Inferior parietal cortex (tissue), 1 donor: ENCODE results near the gene SASH1.
A peak's percentile ranks its signal among the peaks of the same experiment; 100 is the strongest.

Source experiments
- DNase-seq: peaks from one replicate; pipeline ENCODE4 v3.0.0-alpha.2; 2016; ENCODE audit errors: extremely low spot score

Gene SASH1

GRCh38 chr6:148432462-148433195 lies 90.0 kb downstream of the SASH1 start:
- DNase-seq: no peak

GRCh38 chr6:148435386-148435785 lies 92.7 kb downstream of the SASH1 start:
- DNase-seq: no peak

- no peak for DNase-seq
Observed at GRCh38 chr6:148436466-148436865, 93.8 kb downstream of the SASH1 start.

- DNase-seq: no peak
Observed at GRCh38 chr6:148438632-148439031, 96.0 kb downstream of the SASH1 start.

- no peak for DNase-seq
Observed at GRCh38 chr6:148440016-148440415, 97.4 kb downstream of the SASH1 start.

GRCh38 chr6:148440877-148441453 lies 98.3 kb downstream of the SASH1 start:
- DNase-seq: peak; percentile 69

GRCh38 chr6:148441454-148441911 lies 98.8 kb downstream of the SASH1 start:
- DNase-seq: no peak

GRCh38 chr6:148443798-148444560 lies 101.3 kb downstream of the SASH1 start:
- DNase-seq: no peak

GRCh38 chr6:148445116-148445515 lies 102.5 kb downstream of the SASH1 start:
- DNase-seq: no peak

- no peak for DNase-seq
Observed at GRCh38 chr6:148445620-148446019, 103.0 kb downstream of the SASH1 start.

GRCh38 chr6:148446681-148447080 lies 104.0 kb downstream of the SASH1 start:
- no peak for DNase-seq

GRCh38 chr6:148447521-148448230 lies 105.0 kb downstream of the SASH1 start:
- DNase-seq: no peak

GRCh38 chr6:148448369-148449012 lies 105.9 kb downstream of the SASH1 start:
- DNase-seq: no peak

GRCh38 chr6:148450866-148451265 lies 108.2 kb downstream of the SASH1 start:
- DNase-seq: no peak

- no peak for DNase-seq
Observed at GRCh38 chr6:148451690-148452089, 109.1 kb downstream of the SASH1 start.

GRCh38 chr6:148452876-148453275 lies 110.2 kb downstream of the SASH1 start:
- DNase-seq: no peak

GRCh38 chr6:148453906-148454305 lies 111.3 kb downstream of the SASH1 start:
- DNase-seq: no peak

GRCh38 chr6:148455225-148455624 lies 112.6 kb downstream of the SASH1 start:
- no peak for DNase-seq

- DNase-seq: peak; percentile 61
Observed at GRCh38 chr6:148455674-148456558, 113.3 kb downstream of the SASH1 start.

GRCh38 chr6:148457137-148457842 lies 114.7 kb downstream of the SASH1 start:
- no peak for DNase-seq
